ENCODE data around the gene SETD3. TPM values are rescaled to one million over a fixed set of nuclear protein-coding genes. Genes with fewer than 3 reads are reported as not detected.

SETD3 gene
- polyA plus RNA-seq, 1 donor (not counting 4 experiments of a cell fraction or from before 2014, with no cell fraction given) = 48.1 TPM

- no peak for FAIRE-seq
- no peak overlapping the region for H3K9ac ChIP-seq (ENCODE audit: control insufficient read depth, extremely low read depth, insufficient read depth, low read length)
Observed at GRCh38 chr14:99427632-99428300, 52.9 kb downstream of the SETD3 start.

GRCh38 chr14:99426813-99427346 lies 53.8 kb downstream of the SETD3 start:
- Histone ChIP-seq H3K27me3 (ENCODE audit: control insufficient read depth, extremely low read depth, insufficient read depth, low read length) (no peaks in the 10 kb centered on the region), H3K9me3 (ENCODE audit: control insufficient read depth, low read depth, low read length) (peaks cover 3% of the 10 kb centered on the region), H3K4me2 (ENCODE audit: control insufficient read depth, extremely low read depth, insufficient read depth, low read depth, low read length) (no peak overlapping the region), H2AFZ (ENCODE audit: control insufficient read depth, low read length) (no peak overlapping the region), H3K4me3 (ENCODE audit: control insufficient read depth in 2 of 3, extremely low read depth in 1 of 3, insufficient read depth in 2 of 3, low read depth in 1 of 3, low read length in 3 of 3) (no peak overlapping the region), H3K4me1 (ENCODE audit: control insufficient read depth, extremely low read depth, insufficient read depth, low read length) (peaks cover 12% of the 10 kb centered on the region), H3K79me2 (ENCODE audit: control insufficient read depth, insufficient read depth, low read length) (no peaks in the 10 kb centered on the region), H3K9me1 (ENCODE audit: control insufficient read depth, extremely low read depth, insufficient read depth, low read length) (peaks cover 2% of the 10 kb centered on the region), H4K20me1 (ENCODE audit: control insufficient read depth, extremely low read depth, insufficient read depth, low read length) (peaks cover 8% of the 10 kb centered on the region), H3K27ac (ENCODE audit: control insufficient read depth, insufficient read depth, low read length) (no peak overlapping the region), H3K9ac (ENCODE audit: control insufficient read depth, extremely low read depth, insufficient read depth, low read length) (no peak overlapping the region), H3K36me3 (ENCODE audit: control insufficient read depth in 2 of 2, extremely low read depth in 1 of 2, insufficient read depth in 2 of 2, low read length in 2 of 2) (peaks cover 5 to 13% of the 10 kb centered on the region in 2 experiments)
- FAIRE-seq = no peak
- dilution Hi-C loops (cut with MboI; ENCODE audit: extremely low pct_ligation_motif_present, low sequenced_read_pairs) = no loop called here
- no peak for DNase-seq (ENCODE audit: low read depth, low spot score)
- TF ChIP-seq CTCF (optimal IDR thresholded peaks at IDR 0.05 in 1 of 3, IDR thresholded peaks at IDR 0.05 in 1 of 3, conservative IDR thresholded peaks at IDR 0.05 in 1 of 3; ENCODE audit: extremely low read depth in 1 of 3, insufficient read depth in 2 of 3, low read length in 3 of 3) = no peak
- TF ChIP-seq EZH2 (IDR thresholded peaks at IDR 0.05; ENCODE audit: low read length) = no peak

More at GRCh38 chr14:99427632-99428300, 52.9 kb downstream of the SETD3 start:
- dilution Hi-C loops (cut with MboI; ENCODE audit: extremely low pct_ligation_motif_present, low sequenced_read_pairs) = no loop called here
- Histone ChIP-seq H2AFZ (ENCODE audit: control insufficient read depth, low read length) (no peak overlapping the region), H3K9me1 (ENCODE audit: control insufficient read depth, extremely low read depth, insufficient read depth, low read length) (peaks cover 2% of the 10 kb centered on the region), H3K4me3 (ENCODE audit: control insufficient read depth in 2 of 3, extremely low read depth in 1 of 3, insufficient read depth in 2 of 3, low read depth in 1 of 3, low read length in 3 of 3) (no peak overlapping the region), H3K36me3 (ENCODE audit: control insufficient read depth in 2 of 2, extremely low read depth in 1 of 2, insufficient read depth in 2 of 2, low read length in 2 of 2) (peaks cover 8 to 18% of the 10 kb centered on the region in 2 experiments), H3K27me3 (ENCODE audit: control insufficient read depth, extremely low read depth, insufficient read depth, low read length) (no peaks in the 10 kb centered on the region), H4K20me1 (ENCODE audit: control insufficient read depth, extremely low read depth, insufficient read depth, low read length) (peaks cover 8% of the 10 kb centered on the region), H3K4me1 (ENCODE audit: control insufficient read depth, extremely low read depth, insufficient read depth, low read length) (peaks cover 12% of the 10 kb centered on the region), H3K79me2 (ENCODE audit: control insufficient read depth, insufficient read depth, low read length) (no peaks in the 10 kb centered on the region), H3K4me2 (ENCODE audit: control insufficient read depth, extremely low read depth, insufficient read depth, low read depth, low read length) (no peak overlapping the region), H3K27ac (ENCODE audit: control insufficient read depth, insufficient read depth, low read length) (no peak overlapping the region), H3K9me3 (ENCODE audit: control insufficient read depth, low read depth, low read length) (peaks cover 3% of the 10 kb centered on the region)
- DNase-seq (ENCODE audit: low read depth, low spot score) = no peak
- TF ChIP-seq CTCF (optimal IDR thresholded peaks at IDR 0.05 in 1 of 3, IDR thresholded peaks at IDR 0.05 in 1 of 3, conservative IDR thresholded peaks at IDR 0.05 in 1 of 3; ENCODE audit: extremely low read depth in 1 of 3, insufficient read depth in 2 of 3, low read length in 3 of 3) = no peak
- no peak for TF ChIP-seq EZH2 (IDR thresholded peaks at IDR 0.05; ENCODE audit: low read length)

Measured in keratinocyte (primary cell).